Measurements from ENCODE around the gene DENND4B. TPM values are rescaled to one million over a fixed set of nuclear protein-coding genes. Genes with fewer than 3 reads are reported as not detected.

Gene DENND4B
- total RNA-seq, 4 donors from 2014 or later, result 42.3 to 121 (median 50.3) TPM

GRCh38 chr1:153883223-153883622, 63.3 kb downstream of the DENND4B start:
- no peak for DNase-seq
- Histone ChIP-seq H3K27me3 (no peaks in the 10 kb centered on the region), H3K36me3 (no peaks in the 10 kb centered on the region), H3K4me3 (no peak overlapping the region), H3K9me3 (no peaks in the 10 kb centered on the region), H3K27ac (no peak overlapping the region), H3K4me1 (peaks cover 28 to 69% (median 46%) of the 10 kb centered on the region in 4 donors)
- TF ChIP-seq POLR2A (IDR thresholded peaks at IDR 0.05) (no peak), POLR2AphosphoS5 (IDR thresholded peaks at IDR 0.05) (no peak), CTCF (IDR thresholded peaks at IDR 0.05) (no peak), EP300 (IDR thresholded peaks at IDR 0.05; ENCODE audit: low read depth) (no peak)
- in situ Hi-C loops (cut with MboI; ENCODE audit: low pct_ligation_motif_present in 1 of 4, low pct_unique_long_range_greater_than_20kb in 1 of 4, low sequenced_read_pairs in 3 of 4), result no loop called here
- 92 to 98% methylated on average over 2 to 4 of the region's 4 CpGs for WGBS, 2 donors (ENCODE audit: low coverage in 1 of 2)
- intact Hi-C loops (cut with DNase I; ENCODE audit: low total_unique reads), result no loop called here

- Histone ChIP-seq H3K4me1 (peaks cover 26 to 62% (median 40%) of the 10 kb centered on the region in 4 donors), H3K27me3 (no peaks in the 10 kb centered on the region), H3K4me3 (no peak overlapping the region), H3K9me3 (no peaks in the 10 kb centered on the region), H3K27ac (no peak overlapping the region), H3K36me3 (no peaks in the 10 kb centered on the region)
- intact Hi-C loops (cut with DNase I; ENCODE audit: low total_unique reads) (no loop called here), in situ Hi-C loops (cut with MboI; ENCODE audit: low pct_ligation_motif_present in 1 of 4, low pct_unique_long_range_greater_than_20kb in 1 of 4, low sequenced_read_pairs in 3 of 4) (no loop called here)
- TF ChIP-seq POLR2A (IDR thresholded peaks at IDR 0.05) (no peak), EP300 (IDR thresholded peaks at IDR 0.05; ENCODE audit: low read depth) (no peak), POLR2AphosphoS5 (IDR thresholded peaks at IDR 0.05) (no peak), CTCF (IDR thresholded peaks at IDR 0.05) (no peak)
- 75 to 90% methylated on average over 3 of the region's 3 CpGs for WGBS, 2 donors (ENCODE audit: low coverage in 1 of 2)
- no peak for DNase-seq
Measured at GRCh38 chr1:153882296-153882912, 64.1 kb downstream of the DENND4B start.

- peak overlapping the region in 1 of 4 donors; percentile 14 for H3K4me3 ChIP-seq
- H3K27ac ChIP-seq, result peak overlapping the region in 3 of 4 donors; percentile 19 to 67 (median 59)
- H3K36me3 ChIP-seq, result no peaks in the 10 kb centered on the region
- H3K27me3 ChIP-seq, result no peaks in the 10 kb centered on the region
- H3K4me1 ChIP-seq, result peaks cover 26 to 57% (median 34%) of the 10 kb centered on the region in 4 donors
- TF ChIP-seq POLR2A (IDR thresholded peaks at IDR 0.05) (no peak), CTCF (IDR thresholded peaks at IDR 0.05) (no peak), POLR2AphosphoS5 (IDR thresholded peaks at IDR 0.05) (no peak), EP300 (IDR thresholded peaks at IDR 0.05; ENCODE audit: low read depth) (no peak)
- 31 to 52% methylated on average over 7 to 9 of the region's 9 CpGs for WGBS, 2 donors (ENCODE audit: low coverage in 1 of 2)
- no peaks in the 10 kb centered on the region for H3K9me3 ChIP-seq
- DNase-seq, result no peak
- intact Hi-C loops (cut with DNase I; ENCODE audit: low total_unique reads), result no loop called here
- in situ Hi-C loops (cut with MboI; ENCODE audit: low pct_ligation_motif_present in 1 of 4, low pct_unique_long_range_greater_than_20kb in 1 of 4, low sequenced_read_pairs in 3 of 4), result no loop called here
Measured at GRCh38 chr1:153881751-153882150, 64.8 kb downstream of the DENND4B start.

GRCh38 chr1:153880962-153881361, 65.6 kb downstream of the DENND4B start:
- H3K27me3 ChIP-seq, result no peaks in the 10 kb centered on the region
- H3K36me3 ChIP-seq, result no peaks in the 10 kb centered on the region
- TF ChIP-seq POLR2AphosphoS5 (IDR thresholded peaks at IDR 0.05) (peak; percentile 55 to 73 (median 71)), CTCF (IDR thresholded peaks at IDR 0.05) (no peak)
- H3K4me1 ChIP-seq, result peaks cover 26 to 50% (median 28%) of the 10 kb centered on the region in 4 donors
- in situ Hi-C loops (cut with MboI; ENCODE audit: low pct_ligation_motif_present in 1 of 4, low pct_unique_long_range_greater_than_20kb in 1 of 4, low sequenced_read_pairs in 3 of 4), result no loop called here
- peak overlapping the region; percentile 33 to 67 (median 60) for H3K27ac ChIP-seq
- H3K9me3 ChIP-seq, result no peaks in the 10 kb centered on the region
- 0 to 17% methylated on average over 1 to 5 of the region's 5 CpGs for WGBS, 2 donors (ENCODE audit: low coverage in 1 of 2)
- intact Hi-C loops (cut with DNase I; ENCODE audit: low total_unique reads), result no loop called here
- peak overlapping the region in 1 of 4 donors; percentile 14 for H3K4me3 ChIP-seq
- peak; percentile 88 for DNase-seq
